Measurements from ENCODE around the gene HMGCS1. TPM values are rescaled to one million over a fixed set of nuclear protein-coding genes. Genes with fewer than 3 reads are reported as not detected.

The HMGCS1 gene
- 10 to 100 TPM; 11.1 to 19.9 (median 12.7) TPM for total RNA-seq

DNA sequence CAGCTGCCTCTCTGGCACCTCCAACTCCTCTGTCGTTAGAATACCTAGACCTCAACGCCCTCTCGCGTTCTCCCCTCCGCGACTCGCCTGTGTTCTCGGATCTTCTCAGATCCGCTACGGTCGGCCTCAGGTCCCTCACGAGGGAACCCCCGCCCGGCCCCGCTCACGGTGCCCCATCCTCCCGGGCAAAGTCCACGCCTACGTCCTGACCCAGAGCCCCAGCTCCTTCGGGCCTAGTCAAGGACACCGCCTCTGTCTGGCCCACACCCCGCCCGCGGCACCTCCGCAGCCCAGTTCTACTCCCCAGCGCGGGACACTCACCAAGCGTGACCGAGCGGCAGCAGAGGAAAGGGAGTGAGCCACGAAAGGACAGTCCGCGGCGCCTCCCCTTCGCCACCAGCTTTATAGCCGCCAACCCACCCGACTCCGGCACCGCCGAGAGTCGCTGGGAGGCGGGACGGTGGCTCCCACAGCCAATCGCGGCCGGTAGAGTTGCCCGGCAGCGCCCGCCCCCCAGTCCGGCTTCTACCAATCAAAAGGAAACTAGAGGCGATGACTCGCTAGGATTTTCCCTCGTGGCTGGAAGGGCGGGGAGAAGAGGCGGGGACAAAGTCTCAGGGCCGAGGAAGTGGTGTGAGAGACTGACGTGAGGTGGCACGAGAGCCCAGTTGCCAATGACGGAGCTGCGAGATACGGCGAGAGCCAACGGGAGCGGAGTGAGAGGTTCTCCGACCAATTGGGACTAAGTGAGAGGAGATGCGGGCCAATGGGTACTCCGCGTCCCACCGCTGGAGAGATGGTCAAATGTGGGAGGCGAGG, at the start of gene HMGCS1:
TSS of gene HMGCS1 (minus strand) at position 378 of the 819 bp plus-strand sequence. CDS start 14,447 bp downstream, outside the sequence.
- peak within 1 kb of the TSS; percentile 76 to 94 (median 90) for H3K4me3 ChIP-seq
- under 1% methylated on average over 30 of the region's 70 CpGs for WGBS
- H3K36me3 ChIP-seq = no peaks in the 10 kb centered on the region
- TF ChIP-seq POLR2AphosphoS5 (IDR thresholded peaks at IDR 0.05) = peak; percentile 95 to 97
- peak; percentile 77 for TF ChIP-seq POLR2A (IDR thresholded peaks at IDR 0.05; ENCODE audit: low read depth)
- no peak for TF ChIP-seq EP300 (IDR thresholded peaks at IDR 0.05)
- TF ChIP-seq CTCF (IDR thresholded peaks at IDR 0.05) = no peak
- H3K27me3 ChIP-seq = no peaks in the 10 kb centered on the region
- intact Hi-C loops (cut with DNase I) = loop anchor here (5.0 to 10.0 kb wide), 4 partner anchors 74 to 191 kb away; partner anchors contain the start of genes NIM1K, TMEM267 and ZNF131
- H3K9me3 ChIP-seq = no peaks in the 10 kb centered on the region
- DNase-seq (ENCODE audit: extremely low spot score) = peak; percentile 100
- H3K27ac ChIP-seq (replicated peaks in 1 of 4) = peak within 1 kb of the TSS; percentile 90 to 94 (median 92)
- H3K4me1 ChIP-seq = peaks cover 19 to 49% (median 38%) of the 10 kb centered on the region in 4 donors

GRCh38 chr5:43358726-43359125, 45.5 kb upstream of the HMGCS1 start:
- Histone ChIP-seq H3K27me3 (no peaks in the 10 kb centered on the region), H3K4me3 (no peak overlapping the region), H3K9me3 (peaks cover 0 to 4% (median 0%) of the 10 kb centered on the region in 4 donors), H3K36me3 (no peaks in the 10 kb centered on the region), H3K4me1 (peaks cover 0 to 18% (median 14%) of the 10 kb centered on the region in 4 donors), H3K27ac (replicated peaks in 1 of 4) (peak overlapping the region in 1 of 4 donors; percentile 20)
- intact Hi-C loops (cut with DNase I) = no loop called here
- TF ChIP-seq POLR2AphosphoS5 (IDR thresholded peaks at IDR 0.05) = no peak
- TF ChIP-seq CTCF (IDR thresholded peaks at IDR 0.05) = no peak
- DNase-seq (ENCODE audit: extremely low spot score) = peak; percentile 14

- Histone ChIP-seq H3K4me1 (peaks cover 0 to 18% (median 14%) of the 10 kb centered on the region in 4 donors), H3K36me3 (no peaks in the 10 kb centered on the region), H3K9me3 (peaks cover 0 to 4% (median 0%) of the 10 kb centered on the region in 4 donors), H3K27ac (replicated peaks in 1 of 4) (peak overlapping the region in 1 of 4 donors; percentile 20), H3K4me3 (no peak overlapping the region), H3K27me3 (no peaks in the 10 kb centered on the region)
- WGBS = 35% methylated on average over 3 of the region's 3 CpGs
- intact Hi-C loops (cut with DNase I) = no loop called here
- TF ChIP-seq POLR2A (IDR thresholded peaks at IDR 0.05; ENCODE audit: low read depth) (no peak), EP300 (IDR thresholded peaks at IDR 0.05) (no peak), CTCF (IDR thresholded peaks at IDR 0.05) (no peak), POLR2AphosphoS5 (IDR thresholded peaks at IDR 0.05) (no peak)
- DNase-seq (ENCODE audit: extremely low spot score) = peak; percentile 47
These were observed 45.1 kb upstream of the HMGCS1 start for GRCh38 chr5:43358301-43358700.

GRCh38 chr5:43357878-43358281, 44.7 kb upstream of the HMGCS1 start:
- H3K27ac ChIP-seq (replicated peaks in 1 of 4) = peak overlapping the region in 1 of 4 donors; percentile 20
- intact Hi-C loops (cut with DNase I) = no loop called here
- H3K27me3 ChIP-seq = no peaks in the 10 kb centered on the region
- peaks cover 0 to 4% (median 0%) of the 10 kb centered on the region in 4 donors for H3K9me3 ChIP-seq
- no peaks in the 10 kb centered on the region for H3K36me3 ChIP-seq
- TF ChIP-seq POLR2AphosphoS5 (IDR thresholded peaks at IDR 0.05) = no peak
- TF ChIP-seq POLR2A (IDR thresholded peaks at IDR 0.05; ENCODE audit: low read depth) = no peak
- TF ChIP-seq CTCF (IDR thresholded peaks at IDR 0.05) = no peak
- no peak for TF ChIP-seq EP300 (IDR thresholded peaks at IDR 0.05)
- peaks cover 0 to 18% (median 14%) of the 10 kb centered on the region in 4 donors for H3K4me1 ChIP-seq
- H3K4me3 ChIP-seq = no peak overlapping the region
- 38% methylated on average over 3 of the region's 3 CpGs for WGBS
- DNase-seq (ENCODE audit: extremely low spot score) = peak; percentile 62
